Liver (tissue), 9 donors: ENCODE measurements around the gene ZBTB17. TPM values are rescaled to one million over a fixed set of nuclear protein-coding genes. Genes with fewer than 3 reads are reported as not detected.

Experiments
- DNase-seq: peaks from one replicate; pipeline ENCODE4 v3.0.0-alpha.2; 2017; ENCODE audit warnings: low spot score
- H3K27ac ChIP-seq, 2 donors: one replicate each; pipeline ENCODE4 v1.7.0; 2013; ENCODE audit warnings: inconsistent platforms in 2 of 2, low read length in 2 of 2, control low read depth in 1 of 2, low read depth in 1 of 2, mild to moderate bottlenecking in 1 of 2
- H3K27me3 ChIP-seq, 4 donors: one replicate each; pipeline versions ENCODE4 v1.6.1 to v1.7.0; 2013; ENCODE audit warnings: low read length in 3 of 4, inconsistent platforms in 1 of 4, mild to moderate bottlenecking in 1 of 4, moderate library complexity in 1 of 4; ENCODE audit not compliant: control insufficient read depth in 4 of 4, insufficient read depth in 4 of 4
- H3K36me3 ChIP-seq, 4 donors: one replicate each; pipeline versions ENCODE4 v1.6.1 to v1.7.0; 2013; ENCODE audit warnings: low read length in 3 of 4, mild to moderate bottlenecking in 3 of 4, low read depth in 1 of 4, moderate library complexity in 1 of 4; ENCODE audit not compliant: control insufficient read depth in 4 of 4, insufficient read depth in 3 of 4
- H3K4me1 ChIP-seq, 4 donors: one replicate each; pipeline versions ENCODE4 v1.6.1 to v1.7.0; 2013; ENCODE audit warnings: low read length in 3 of 4, mild to moderate bottlenecking in 3 of 4, moderate library complexity in 1 of 4; ENCODE audit not compliant: control insufficient read depth in 4 of 4, insufficient read depth in 4 of 4
- H3K4me3 ChIP-seq, 3 donors: one replicate each; pipeline versions ENCODE4 v1.6.1 to v1.7.0; 2013; ENCODE audit warnings: low read length in 3 of 3, control low read depth in 1 of 3, low read depth in 1 of 3, mild to moderate bottlenecking in 1 of 3
- H3K9ac ChIP-seq, 2 donors: one replicate each; pipeline ENCODE4 v1.7.0; 2013; ENCODE audit warnings: low read length in 2 of 2, mild to moderate bottlenecking in 2 of 2, moderate library complexity in 2 of 2, control low read depth in 1 of 2, low read depth in 1 of 2
- H3K9me3 ChIP-seq, 4 donors: one replicate each; pipeline versions ENCODE4 v1.6.1 to v1.7.0; 2013; ENCODE audit warnings: low read length in 3 of 4; ENCODE audit not compliant: control insufficient read depth in 4 of 4
- EGR1 ChIP-seq, 2 donors: IDR thresholded peaks; 2 replicates each; pipeline ENCODE4 v1.6.1; 2016 to 2018; ENCODE audit warnings: antibody characterized with exemption in 2 of 2, low read depth in 2 of 2
- FOXA2 ChIP-seq: IDR thresholded peaks from 2 replicates; pipeline ENCODE4 v1.6.1; 2016; ENCODE audit warnings: antibody characterized with exemption
- GABPA ChIP-seq, 2 donors: IDR thresholded peaks in 1 of 2; conservative IDR thresholded peaks in 1 of 2; 2 replicates each; pipeline ENCODE4 v1.6.1; 2016; ENCODE audit warnings: antibody characterized with exemption in 2 of 2, mild to moderate bottlenecking in 1 of 2, moderate library complexity in 1 of 2
- HNF4A ChIP-seq, 2 donors: conservative IDR thresholded peaks; 2 replicates each; pipeline ENCODE4 v1.6.1; 2016; ENCODE audit warnings: antibody characterized with exemption in 2 of 2, mild to moderate bottlenecking in 2 of 2
- NR2F2 ChIP-seq: IDR thresholded peaks from 2 replicates; pipeline ENCODE4 v1.6.1; 2016; ENCODE audit warnings: antibody characterized with exemption
- RAD21 ChIP-seq, 2 donors: IDR thresholded peaks; 2 replicates each; pipeline ENCODE4 v1.6.1; 2016; ENCODE audit warnings: antibody characterized with exemption in 2 of 2, mild to moderate bottlenecking in 2 of 2
- RXRA ChIP-seq, 2 donors: IDR thresholded peaks; 2 replicates each; pipeline ENCODE4 v1.6.1; 2017 to 2018; ENCODE audit warnings: antibody characterized with exemption in 2 of 2, mild to moderate bottlenecking in 1 of 2
- YY1 ChIP-seq: IDR thresholded peaks from 2 replicates; pipeline ENCODE4 v1.6.1; 2016; ENCODE audit warnings: antibody characterized with exemption, mild to moderate bottlenecking
- WGBS: extraction: QIAGEN DNeasy Blood & Tissue Kit; methylation state at CpG from one replicate; pipeline ENCODE4 v1.1.7; 2013; 5-methylcytosine and 5-hydroxymethylcytosine counted together
- polyA plus RNA-seq, 2 donors: library from polyadenylated mRNA; stranded (reverse) in 1 of 2; unstranded in 1 of 2; fragments of 200-250 nt in 1 of 2; fragments of >200 nt in 1 of 2; fragmentation: Nextera tagmentation in 1 of 2; extraction: Ambion mirVana in 1 of 2; gene quantifications; one replicate each; pipeline versions ENCODE4 v1.2.1 to v1.2.3, GENCODE V29; 2013 to 2015
- total RNA-seq, 2 donors: library from RNA; depleted of rRNA; stranded (reverse); fragments of >200 nt; gene quantifications; one replicate each; pipeline ENCODE4 v1.2.3, GENCODE V29; 2014
- TF ChIP-seq, protein P1 (sequence below): IDR thresholded peaks from 2 replicates; pipeline ENCODE4 v1.6.1; 2016; ENCODE audit warnings: antibody characterized with exemption
- TF ChIP-seq, protein P2 (sequence below): IDR thresholded peaks from 2 replicates; pipeline ENCODE4 v1.6.1; 2016; ENCODE audit warnings: antibody characterized with exemption, mild to moderate bottlenecking
- TF ChIP-seq, protein P3 (sequence below): fragments of 150-350 bp; IDR thresholded peaks from 2 replicates; pipeline ENCODE4 v1.5.1; 2017; ENCODE audit warnings: improper control_type of control experiment, low read depth, low read length; ENCODE audit not compliant: missing input control
- TF ChIP-seq, protein P4 (sequence below): IDR thresholded peaks from 2 replicates; pipeline ENCODE4 v1.6.1; 2016; ENCODE audit warnings: antibody characterized with exemption
- donor health status: healthy.
- donor health status: healthy.
- donor health status: healthy.
- donor health status: healthy.
- donor health status: healthy.

The ZBTB17 gene
- total RNA-seq (10 to 100 TPM; 10.4 to 15.1 TPM), polyA plus RNA-seq (1 to 10 TPM; 8.9 to 9.4 TPM)

DNA sequence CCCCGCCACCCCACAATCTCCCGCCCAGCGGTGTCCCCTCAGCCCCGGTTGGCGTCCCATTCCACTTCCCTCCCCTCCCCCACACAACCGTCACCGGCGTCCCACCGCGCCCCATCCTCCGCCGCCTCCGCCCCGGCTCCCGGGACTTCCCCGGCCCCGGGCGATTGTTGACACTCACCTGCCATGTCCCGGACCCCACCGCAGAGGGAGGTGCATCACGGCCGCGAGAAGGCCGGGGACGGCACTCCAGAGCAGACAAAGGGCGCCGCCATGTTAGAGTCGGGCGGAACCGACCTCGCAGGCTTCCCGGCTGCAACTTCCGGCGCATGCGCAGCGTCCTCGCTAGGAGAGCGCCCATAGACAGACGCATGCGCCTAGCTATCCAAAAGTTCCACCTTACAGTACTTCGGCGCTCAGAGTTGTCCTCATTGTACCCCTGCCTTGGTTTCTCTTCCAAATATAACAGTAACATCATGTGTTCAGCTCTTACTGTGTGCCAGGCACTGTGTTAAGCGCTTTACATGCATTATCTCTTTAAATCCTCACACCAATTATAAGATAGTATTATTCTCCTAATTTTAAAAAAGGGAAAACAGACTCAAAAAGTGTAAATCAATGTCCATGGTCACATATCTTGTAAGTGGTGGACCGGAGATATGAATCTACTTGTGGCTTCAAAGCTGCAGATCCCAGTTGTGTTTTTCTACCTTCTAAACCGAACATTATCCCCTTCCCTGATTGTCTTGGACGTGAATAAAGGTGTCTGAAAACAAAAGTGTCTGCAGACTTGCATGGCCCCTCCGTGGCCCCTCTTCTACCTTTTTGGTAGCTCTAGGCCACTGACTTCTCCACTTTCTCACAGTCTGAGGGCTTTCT lies at the start of gene ZBTB17:
Gene ZBTB17, minus strand, starts transcription at position 297 of the 876 bp plus-strand sequence. CDS start 27,606 bp downstream, outside the sequence.
- H3K27me3 ChIP-seq: no peaks in the 10 kb centered on the region
- 8% methylated on average over 47 of the region's 47 CpGs for WGBS
- DNase-seq: peak; percentile 93

More for the DNA sequence above, at the start of gene ZBTB17:
- Histone ChIP-seq H3K9me3 (no peaks in the 10 kb centered on the region), H3K4me3 (peak within 1 kb of the TSS; percentile 69 to 96 (median 72)), H3K36me3 (peaks cover 2 to 12% (median 9%) of the 10 kb centered on the region in 4 donors), H3K27ac (peak within 1 kb of the TSS; percentile 33 to 65), H3K4me1 (peaks cover 0 to 11% (median 10%) of the 10 kb centered on the region in 4 donors), H3K9ac (peak within 1 kb of the TSS; percentile 43 to 67)
- TF ChIP-seq, protein P1, sequence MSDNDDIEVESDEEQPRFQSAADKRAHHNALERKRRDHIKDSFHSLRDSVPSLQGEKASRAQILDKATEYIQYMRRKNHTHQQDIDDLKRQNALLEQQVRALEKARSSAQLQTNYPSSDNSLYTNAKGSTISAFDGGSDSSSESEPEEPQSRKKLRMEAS: peak; percentile 17
- TF ChIP-seq, protein P2, sequence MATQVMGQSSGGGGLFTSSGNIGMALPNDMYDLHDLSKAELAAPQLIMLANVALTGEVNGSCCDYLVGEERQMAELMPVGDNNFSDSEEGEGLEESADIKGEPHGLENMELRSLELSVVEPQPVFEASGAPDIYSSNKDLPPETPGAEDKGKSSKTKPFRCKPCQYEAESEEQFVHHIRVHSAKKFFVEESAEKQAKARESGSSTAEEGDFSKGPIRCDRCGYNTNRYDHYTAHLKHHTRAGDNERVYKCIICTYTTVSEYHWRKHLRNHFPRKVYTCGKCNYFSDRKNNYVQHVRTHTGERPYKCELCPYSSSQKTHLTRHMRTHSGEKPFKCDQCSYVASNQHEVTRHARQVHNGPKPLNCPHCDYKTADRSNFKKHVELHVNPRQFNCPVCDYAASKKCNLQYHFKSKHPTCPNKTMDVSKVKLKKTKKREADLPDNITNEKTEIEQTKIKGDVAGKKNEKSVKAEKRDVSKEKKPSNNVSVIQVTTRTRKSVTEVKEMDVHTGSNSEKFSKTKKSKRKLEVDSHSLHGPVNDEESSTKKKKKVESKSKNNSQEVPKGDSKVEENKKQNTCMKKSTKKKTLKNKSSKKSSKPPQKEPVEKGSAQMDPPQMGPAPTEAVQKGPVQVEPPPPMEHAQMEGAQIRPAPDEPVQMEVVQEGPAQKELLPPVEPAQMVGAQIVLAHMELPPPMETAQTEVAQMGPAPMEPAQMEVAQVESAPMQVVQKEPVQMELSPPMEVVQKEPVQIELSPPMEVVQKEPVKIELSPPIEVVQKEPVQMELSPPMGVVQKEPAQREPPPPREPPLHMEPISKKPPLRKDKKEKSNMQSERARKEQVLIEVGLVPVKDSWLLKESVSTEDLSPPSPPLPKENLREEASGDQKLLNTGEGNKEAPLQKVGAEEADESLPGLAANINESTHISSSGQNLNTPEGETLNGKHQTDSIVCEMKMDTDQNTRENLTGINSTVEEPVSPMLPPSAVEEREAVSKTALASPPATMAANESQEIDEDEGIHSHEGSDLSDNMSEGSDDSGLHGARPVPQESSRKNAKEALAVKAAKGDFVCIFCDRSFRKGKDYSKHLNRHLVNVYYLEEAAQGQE: no peak
- TF ChIP-seq NR2F2 (no peak), GABPA (IDR thresholded peaks at IDR 0.05 in 1 of 2, conservative IDR thresholded peaks at IDR 0.05 in 1 of 2) (peak in 1 of 2 donors; percentile 86), RXRA (IDR thresholded peaks at IDR 0.05) (peak; percentile 18 to 42), RAD21 (IDR thresholded peaks at IDR 0.05) (peak in 1 of 2 donors; percentile 21), EGR1 (IDR thresholded peaks at IDR 0.05; ENCODE audit: low read depth in 2 of 2) (no peak), HNF4A (conservative IDR thresholded peaks at IDR 0.05) (peak in 1 of 2 donors; percentile 3), FOXA2 (no peak), YY1 (peak; percentile 100)
- TF ChIP-seq, protein P3, sequence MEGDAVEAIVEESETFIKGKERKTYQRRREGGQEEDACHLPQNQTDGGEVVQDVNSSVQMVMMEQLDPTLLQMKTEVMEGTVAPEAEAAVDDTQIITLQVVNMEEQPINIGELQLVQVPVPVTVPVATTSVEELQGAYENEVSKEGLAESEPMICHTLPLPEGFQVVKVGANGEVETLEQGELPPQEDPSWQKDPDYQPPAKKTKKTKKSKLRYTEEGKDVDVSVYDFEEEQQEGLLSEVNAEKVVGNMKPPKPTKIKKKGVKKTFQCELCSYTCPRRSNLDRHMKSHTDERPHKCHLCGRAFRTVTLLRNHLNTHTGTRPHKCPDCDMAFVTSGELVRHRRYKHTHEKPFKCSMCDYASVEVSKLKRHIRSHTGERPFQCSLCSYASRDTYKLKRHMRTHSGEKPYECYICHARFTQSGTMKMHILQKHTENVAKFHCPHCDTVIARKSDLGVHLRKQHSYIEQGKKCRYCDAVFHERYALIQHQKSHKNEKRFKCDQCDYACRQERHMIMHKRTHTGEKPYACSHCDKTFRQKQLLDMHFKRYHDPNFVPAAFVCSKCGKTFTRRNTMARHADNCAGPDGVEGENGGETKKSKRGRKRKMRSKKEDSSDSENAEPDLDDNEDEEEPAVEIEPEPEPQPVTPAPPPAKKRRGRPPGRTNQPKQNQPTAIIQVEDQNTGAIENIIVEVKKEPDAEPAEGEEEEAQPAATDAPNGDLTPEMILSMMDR: no peak
- TF ChIP-seq, protein P4, sequence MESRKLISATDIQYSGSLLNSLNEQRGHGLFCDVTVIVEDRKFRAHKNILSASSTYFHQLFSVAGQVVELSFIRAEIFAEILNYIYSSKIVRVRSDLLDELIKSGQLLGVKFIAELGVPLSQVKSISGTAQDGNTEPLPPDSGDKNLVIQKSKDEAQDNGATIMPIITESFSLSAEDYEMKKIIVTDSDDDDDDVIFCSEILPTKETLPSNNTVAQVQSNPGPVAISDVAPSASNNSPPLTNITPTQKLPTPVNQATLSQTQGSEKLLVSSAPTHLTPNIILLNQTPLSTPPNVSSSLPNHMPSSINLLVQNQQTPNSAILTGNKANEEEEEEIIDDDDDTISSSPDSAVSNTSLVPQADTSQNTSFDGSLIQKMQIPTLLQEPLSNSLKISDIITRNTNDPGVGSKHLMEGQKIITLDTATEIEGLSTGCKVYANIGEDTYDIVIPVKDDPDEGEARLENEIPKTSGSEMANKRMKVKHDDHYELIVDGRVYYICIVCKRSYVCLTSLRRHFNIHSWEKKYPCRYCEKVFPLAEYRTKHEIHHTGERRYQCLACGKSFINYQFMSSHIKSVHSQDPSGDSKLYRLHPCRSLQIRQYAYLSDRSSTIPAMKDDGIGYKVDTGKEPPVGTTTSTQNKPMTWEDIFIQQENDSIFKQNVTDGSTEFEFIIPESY: peak; percentile 33
